DOHH2 (cell line): ENCODE data around the gene RASSF3.

Experiments used
- H3F3A ChIP-seq: fragments of 200-600 bp; sonication (generic), shearing (Covaris generic); 2 replicates; pipeline ENCODE4 v1.6.0; 2016; ENCODE audit warnings: antibody characterized with exemption, mild to moderate bottlenecking; ENCODE audit not compliant: control insufficient read depth, insufficient read depth
- H3K27ac ChIP-seq: fragments of 200-600 bp; sonication (generic); 2 replicates; pipeline ENCODE4 v1.5.1; 2014; ENCODE audit warnings: low read depth, mild to moderate bottlenecking, low read length, moderate library complexity
- H3K27me3 ChIP-seq: fragments of 200-600 bp; sonication (generic); 2 replicates; pipeline ENCODE4 v1.6.1; 2014; ENCODE audit warnings: mild to moderate bottlenecking, low read length, mixed read lengths; ENCODE audit not compliant: control insufficient read depth
- H3K36me3 ChIP-seq: fragments of 200-600 bp; sonication (generic); 2 replicates; pipeline ENCODE4 v1.6.1; 2014; ENCODE audit warnings: mild to moderate bottlenecking, low read length, moderate library complexity, mixed read lengths; ENCODE audit not compliant: control insufficient read depth
- H3K4me1 ChIP-seq: fragments of 200-600 bp; sonication (generic); 2 replicates; pipeline ENCODE4 v1.6.1; 2014; ENCODE audit warnings: mild to moderate bottlenecking, low read length, mixed read lengths; ENCODE audit not compliant: control insufficient read depth
- H3K4me2 ChIP-seq: fragments of 200-600 bp; sonication (generic); 2 replicates; pipeline ENCODE4 v1.6.0; 2014; ENCODE audit warnings: mild to moderate bottlenecking, low read length, moderate library complexity
- H3K4me3 ChIP-seq: fragments of 200-600 bp; sonication (generic); 2 replicates; pipeline ENCODE4 v1.5.1; 2014; ENCODE audit warnings: mild to moderate bottlenecking, low read length, mixed read lengths
- H3K79me2 ChIP-seq: fragments of 200-600 bp; sonication (generic); 2 replicates; pipeline ENCODE4 v1.6.1; 2014; ENCODE audit warnings: mild to moderate bottlenecking, low read length, mixed read lengths; ENCODE audit not compliant: control insufficient read depth
- H3K9me2 ChIP-seq: fragments of 200-600 bp; sonication (generic); replicated peaks from 2 replicates; pipeline ENCODE4 v1.6.1; 2014; ENCODE audit warnings: mild to moderate bottlenecking, low read length, mixed read lengths; ENCODE audit not compliant: control insufficient read depth
- H3K9me3 ChIP-seq: fragments of 200-600 bp; sonication (generic); 2 replicates; pipeline ENCODE4 v1.6.1; 2014; ENCODE audit warnings: antibody characterized with exemption, low read length, mixed read lengths; ENCODE audit not compliant: control insufficient read depth, insufficient read depth
- H4K20me1 ChIP-seq: fragments of 200-600 bp; sonication (generic); 2 replicates; pipeline ENCODE4 v1.6.0; 2014; ENCODE audit warnings: low read depth, mild to moderate bottlenecking, antibody characterized with exemption, low read length, moderate library complexity; ENCODE audit not compliant: control insufficient read depth, insufficient read depth
- CTCF ChIP-seq: fragments of 200-600 bp; sonication (generic); IDR thresholded peaks from one replicate; pipeline ENCODE4 v1.5.1; 2014; ENCODE audit warnings: antibody characterized with exemption, mild to moderate bottlenecking, low read depth, low read length; ENCODE audit not compliant: poor library complexity, severe bottlenecking
- EZH2phosphoT487 ChIP-seq: fragments of 200-600 bp; sonication (generic); IDR thresholded peaks from 2 replicates; pipeline ENCODE4 v1.6.1; 2017; ENCODE audit warnings: borderline replicate concordance, mild to moderate bottlenecking, antibody characterized with exemption, low read length, moderate library complexity, mixed read lengths

Gene RASSF3

GRCh38 chr12:64639466-64639865 is 29.2 kb downstream of the RASSF3 start:
- TF ChIP-seq EZH2phosphoT487 = no peak
- no peak for TF ChIP-seq CTCF
- Histone ChIP-seq H3K27ac (no peak overlapping the region), H3K4me1 (peaks cover 90% of the 10 kb centered on the region), H3K9me2 (no peaks in the 10 kb centered on the region), H3K79me2 (peaks cover 98% of the 10 kb centered on the region), H3K4me2 (0 out of 2 replicates have a peak overlapping the region, but pooled peaks have one; percentile 40), H3F3A (no peaks in the 10 kb centered on the region), H3K4me3 (no peak overlapping the region), H3K36me3 (peaks cover 12% of the 10 kb centered on the region), H3K27me3 (no peaks in the 10 kb centered on the region), H4K20me1 (peaks cover 8% of the 10 kb centered on the region; the same call in 1 of the 2 replicates), H3K9me3 (no peaks in the 10 kb centered on the region)

GRCh38 chr12:64646318-64646717 is 36.0 kb downstream of the RASSF3 start:
- H4K20me1 ChIP-seq = no peaks in the 10 kb centered on the region; the same call in 1 of the 2 replicates

GRCh38 chr12:64649487-64649886 is 39.2 kb downstream of the RASSF3 start:
- Histone ChIP-seq H3K9me2 (no peaks in the 10 kb centered on the region), H3K9me3 (no peaks in the 10 kb centered on the region), H3K27ac (no peak overlapping the region), H3K36me3 (0 out of 2 replicates have a peak, but pooled peaks cover 4% of the 10 kb centered on the region), H3K4me3 (no peak overlapping the region), H3K79me2 (peaks cover 99% of the 10 kb centered on the region), H3K4me2 (peak overlapping the region; percentile 11), H4K20me1 (no peaks in the 10 kb centered on the region; the same call in 1 of the 2 replicates), H3K27me3 (no peaks in the 10 kb centered on the region), H3K4me1 (peaks cover 62% of the 10 kb centered on the region), H3F3A (no peaks in the 10 kb centered on the region; the same call in 1 of the 2 replicates)
- no peak for TF ChIP-seq EZH2phosphoT487
- TF ChIP-seq CTCF = no peak

More at GRCh38 chr12:64646318-64646717, 36.0 kb downstream of the RASSF3 start:
- no peak for TF ChIP-seq CTCF
- no peak for TF ChIP-seq EZH2phosphoT487
- H3K4me2 ChIP-seq = no peak overlapping the region
- H3K27ac ChIP-seq = no peak overlapping the region
- H3K36me3 ChIP-seq = peaks cover 10% of the 10 kb centered on the region; the same call in 1 of the 2 replicates
- H3F3A ChIP-seq = no peaks in the 10 kb centered on the region; the same call in 1 of the 2 replicates
- no peaks in the 10 kb centered on the region for H3K9me3 ChIP-seq
- peaks cover 97% of the 10 kb centered on the region for H3K79me2 ChIP-seq
- peaks cover 75% of the 10 kb centered on the region for H3K4me1 ChIP-seq
- H3K9me2 ChIP-seq = no peaks in the 10 kb centered on the region
- H3K27me3 ChIP-seq = no peaks in the 10 kb centered on the region
- H3K4me3 ChIP-seq = no peak overlapping the region
